HG03045 (cell line): Measurements from ENCODE around the gene SPATS2.

Experiments
- ATAC-seq: cut with Tn5 transposase; IDR thresholded peaks from one replicate; pipeline ENCODE4 v1.9.1; 2021; ENCODE audit warnings: mild to moderate bottlenecking, moderate library complexity; ENCODE audit not compliant: unreplicated experiment

SPATS2 gene

GRCh38 chr12:49461221-49461620 lies 94.0 kb downstream of the SPATS2 start:
- ATAC-seq: no peak

GRCh38 chr12:49462083-49462744 lies 95.0 kb downstream of the SPATS2 start:
- no peak for ATAC-seq

- no peak for ATAC-seq
These were observed 97.9 kb downstream of the SPATS2 start for GRCh38 chr12:49465132-49465531.

DNA sequence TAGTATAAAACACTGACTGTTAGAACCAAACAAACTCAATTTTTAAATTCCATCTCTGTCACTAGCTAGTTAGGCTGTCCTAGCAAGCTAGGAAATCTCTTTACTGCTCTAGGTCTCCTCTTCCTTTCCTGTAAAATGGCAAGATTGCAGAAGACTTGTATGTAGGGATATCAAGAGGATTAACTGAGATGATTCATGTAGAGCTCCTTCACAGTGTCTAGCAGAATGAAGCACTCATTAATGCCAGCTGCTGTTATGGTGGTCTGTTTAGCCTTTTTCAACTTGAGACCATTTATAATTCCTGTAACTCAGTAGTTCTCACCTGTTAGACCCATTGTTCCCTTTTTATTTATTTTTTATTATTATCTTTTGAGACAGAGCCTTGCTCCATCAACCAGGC lies 103.7 kb downstream of the SPATS2 start:
- ATAC-seq: no peak

DNA sequence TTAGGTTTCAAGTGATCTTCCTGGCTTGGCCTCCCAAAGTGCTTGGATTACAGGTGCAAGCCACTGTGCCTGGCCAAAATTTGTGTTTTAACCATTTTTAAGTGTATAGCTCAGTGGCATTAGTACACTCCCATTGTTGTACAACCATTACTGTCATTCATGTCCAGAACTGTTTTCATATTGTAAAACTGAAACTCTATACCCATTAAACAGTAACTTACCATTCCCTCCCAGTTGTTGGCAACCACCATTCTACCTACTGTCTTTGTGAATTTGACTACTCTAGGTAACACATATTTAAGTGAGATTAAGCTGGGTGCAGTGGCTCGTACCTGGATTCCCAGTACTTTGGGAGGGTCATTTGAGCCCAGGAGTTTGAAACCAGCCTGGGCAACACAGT lies 104.3 kb downstream of the SPATS2 start:
- no peak for ATAC-seq

- no peak for ATAC-seq
These were observed 108.8 kb downstream of the SPATS2 start for GRCh38 chr12:49476091-49476490.

GRCh38 chr12:49478949-49479664 lies 111.8 kb downstream of the SPATS2 start:
- no peak for ATAC-seq

DNA sequence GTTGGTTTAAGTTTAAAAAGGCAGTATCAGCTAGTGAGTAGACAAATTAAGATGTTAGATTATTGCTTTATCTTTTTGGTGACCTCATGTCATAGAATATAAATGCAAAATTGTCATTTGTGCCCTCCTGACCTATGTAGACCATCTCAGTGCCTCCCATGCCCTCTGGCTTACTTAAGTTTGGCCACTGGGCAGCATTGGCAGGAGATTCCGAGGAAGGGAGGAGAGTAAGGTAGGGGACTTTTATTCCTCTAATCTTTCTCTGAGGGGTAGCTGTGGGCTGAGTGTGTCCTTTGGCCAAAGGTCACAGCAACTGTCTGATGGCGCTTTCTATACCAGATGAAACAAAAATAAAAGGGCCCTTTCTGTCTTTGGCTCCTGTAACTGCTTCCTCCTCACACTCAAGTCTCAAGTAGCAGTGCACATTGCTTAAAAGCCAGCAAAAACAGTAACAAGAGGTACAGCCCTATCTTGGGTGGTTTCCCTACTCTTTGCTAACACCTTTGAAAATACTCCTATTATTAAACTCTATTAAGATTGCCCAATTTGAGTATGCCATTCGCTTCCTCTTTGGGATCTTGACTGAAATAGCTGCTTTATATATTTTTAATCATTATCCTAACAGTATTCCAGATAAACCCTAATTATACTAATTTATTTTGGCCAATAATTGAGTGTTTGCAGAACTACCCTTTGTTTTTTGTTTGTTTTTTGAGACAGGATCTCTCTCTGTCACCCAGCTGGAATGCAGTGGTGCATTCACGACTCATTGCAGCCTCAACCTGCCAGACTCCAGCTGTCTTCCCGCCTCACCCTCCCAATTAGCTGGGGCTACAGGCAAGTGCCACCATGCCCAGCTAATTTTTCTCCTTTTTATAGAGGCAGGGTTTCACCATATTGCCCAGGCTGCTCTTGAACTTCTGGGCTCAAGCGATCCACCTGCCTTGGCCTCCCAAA lies 115.1 kb downstream of the SPATS2 start:
- no peak for ATAC-seq

GRCh38 chr12:49483619-49484018 lies 116.4 kb downstream of the SPATS2 start:
- ATAC-seq: no peak

DNA sequence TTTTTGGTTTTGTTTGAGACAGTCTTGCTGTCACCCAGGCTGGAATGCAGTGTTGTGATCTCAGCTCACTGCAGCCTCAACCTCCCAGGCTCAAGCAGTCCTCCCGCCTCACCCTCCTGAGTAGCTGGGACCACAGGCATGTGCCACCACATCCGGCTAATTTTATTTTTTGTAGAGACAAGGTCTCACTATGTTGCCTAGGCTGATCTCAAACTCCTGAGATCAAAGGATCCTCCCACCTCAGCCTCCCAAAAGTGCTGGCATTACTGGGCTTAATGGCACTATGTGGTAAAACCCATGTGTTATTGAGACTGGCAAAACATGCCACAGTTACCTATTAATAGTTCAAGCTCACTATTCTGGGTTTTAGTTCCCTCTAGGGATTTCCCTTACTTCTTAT lies 120.3 kb downstream of the SPATS2 start:
- ATAC-seq: no peak

DNA sequence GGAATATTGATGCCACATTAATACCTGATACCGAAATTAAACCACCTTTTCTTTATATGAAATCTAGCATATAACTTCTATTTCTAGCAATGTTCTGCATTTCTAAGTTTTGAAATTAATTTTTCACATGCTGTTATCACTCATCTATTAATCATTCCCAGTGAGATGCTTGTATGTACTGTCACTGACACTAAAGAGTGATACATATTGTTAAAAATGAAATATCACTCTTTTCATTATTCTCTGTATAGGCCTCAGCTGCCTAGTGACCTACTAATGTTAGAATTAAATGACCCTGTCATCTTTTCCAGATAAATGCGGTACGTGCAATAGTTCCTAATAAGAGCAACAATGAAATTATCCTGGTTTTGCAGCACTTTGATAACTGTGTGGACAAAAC lies 121.9 kb downstream of the SPATS2 start:
- no peak for ATAC-seq

DNA sequence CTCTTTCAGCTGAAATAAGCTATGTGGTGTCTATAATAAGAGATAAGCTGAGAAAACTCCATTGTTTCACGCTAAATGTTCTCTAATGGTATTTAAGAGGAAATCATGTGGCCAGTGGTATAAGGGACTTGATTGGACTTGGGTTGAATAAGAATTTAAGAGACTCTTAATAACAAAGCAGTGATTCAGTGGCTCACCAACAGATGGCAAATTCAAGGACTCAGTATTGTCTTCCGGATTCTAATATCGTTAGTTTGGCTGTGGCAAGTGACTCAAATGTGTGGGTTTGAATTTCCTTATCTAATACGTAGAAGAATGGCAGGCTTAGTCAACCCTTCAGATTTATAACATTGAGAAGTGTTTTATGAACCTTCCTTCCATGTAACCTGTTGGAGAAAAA lies 122.5 kb downstream of the SPATS2 start:
- no peak for ATAC-seq

- no peak for ATAC-seq
These were observed 124.6 kb downstream of the SPATS2 start for GRCh38 chr12:49491823-49492222.

GRCh38 chr12:49493900-49494299 lies 126.6 kb downstream of the SPATS2 start:
- no peak for ATAC-seq

GRCh38 chr12:49496417-49497360 lies 129.4 kb downstream of the SPATS2 start:
- no peak for ATAC-seq

DNA sequence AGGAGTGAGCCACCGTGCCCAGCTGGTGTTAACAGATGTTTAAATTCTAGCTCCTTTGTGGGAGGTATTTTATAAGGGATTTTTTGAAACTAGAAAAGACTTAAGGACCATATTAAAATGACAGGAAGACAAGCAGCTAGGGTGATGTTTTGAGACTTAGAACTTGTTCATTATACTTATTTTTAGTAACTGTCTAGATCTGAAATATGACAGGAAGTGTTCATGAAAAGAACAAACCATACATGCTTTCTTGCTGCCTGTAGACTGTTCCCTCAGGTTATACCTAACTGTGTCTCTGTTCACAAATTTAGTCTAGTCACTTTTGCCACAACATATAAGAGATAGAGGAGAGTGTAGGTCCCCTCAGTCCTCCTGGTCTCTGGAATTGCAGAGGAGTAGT lies 134.6 kb downstream of the SPATS2 start:
- no peak for ATAC-seq

GRCh38 chr12:49502590-49502989 lies 135.3 kb downstream of the SPATS2 start:
- ATAC-seq: no peak

DNA sequence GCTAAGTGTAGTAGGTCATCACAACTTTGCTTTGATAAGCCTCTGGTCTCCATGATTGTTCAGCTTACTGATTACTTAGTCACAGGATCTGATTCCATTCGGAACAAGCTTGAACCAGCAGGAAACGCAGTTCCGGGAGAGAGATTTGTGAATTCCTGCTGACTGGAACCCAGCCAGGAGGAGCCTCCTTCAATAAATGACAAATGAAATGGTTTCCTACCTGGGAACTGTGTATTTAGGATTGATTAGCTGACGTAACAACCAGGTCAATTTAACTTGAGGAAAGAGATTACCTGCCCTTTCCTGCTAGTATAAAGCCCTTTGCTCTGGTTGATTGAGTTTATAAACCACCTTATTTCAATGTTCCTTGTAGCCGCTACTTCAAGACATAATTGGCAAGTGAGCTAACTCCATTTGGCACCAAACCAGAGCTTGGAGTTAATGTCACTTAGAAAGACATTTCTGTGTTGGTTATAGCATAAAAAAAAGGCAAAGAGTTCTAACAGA lies 136.5 kb downstream of the SPATS2 start:
- no peak for ATAC-seq

DNA sequence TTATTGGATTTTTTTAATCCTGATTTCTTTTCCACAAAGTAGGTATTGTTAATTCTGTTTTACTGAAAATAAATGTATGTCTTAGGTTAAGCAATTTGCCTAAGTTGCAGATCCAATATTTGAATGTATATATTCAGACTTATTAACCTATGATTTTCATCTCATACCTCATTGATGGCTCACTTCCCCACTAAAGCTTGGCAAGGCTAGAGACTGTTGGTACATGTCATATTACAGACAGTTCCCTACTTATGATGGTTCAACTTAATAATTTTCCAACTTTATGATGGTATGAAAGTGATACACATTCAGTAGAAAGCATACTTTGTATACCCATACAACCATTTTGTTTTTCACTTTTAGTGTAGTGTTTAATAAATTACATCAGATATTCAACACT lies 138.4 kb downstream of the SPATS2 start:
- ATAC-seq: no peak

GRCh38 chr12:49507139-49507538 lies 139.9 kb downstream of the SPATS2 start:
- ATAC-seq: no peak
